Glomerular endothelial cell (primary cell): ENCODE results near the gene DET1. TPM values are rescaled to one million over a fixed set of nuclear protein-coding genes. Genes with fewer than 3 reads are reported as not detected.
"Not testable (repeated sequence)": the region's sequence is repeated elsewhere in the genome, so short reads cannot be mapped to it uniquely, and the experiment has no call there.

Source experiments
- DNase-seq: peaks from one replicate; pipeline ENCODE4 v3.0.0-alpha.2; 2011; ENCODE audit warnings: low read depth, low spot score; ENCODE audit errors: extremely low read depth
- total RNA-seq: library from RNA; depleted of rRNA; stranded (reverse); fragments of >200 nt; gene quantifications from 2 replicates; pipeline ENCODE4 v1.2.3, GENCODE V29; 2015

DET1 gene
- total RNA-seq, 1 donor from 2014 or later, result 5.0 TPM

- DNase-seq, result no peak
Measured at GRCh38 chr15:88504445-88504844, 42.0 kb downstream of the DET1 start.

GRCh38 chr15:88498996-88499395 is 47.5 kb downstream of the DET1 start:
- no peak for DNase-seq

- no peak for DNase-seq
Measured at GRCh38 chr15:88497109-88497765, 49.2 kb downstream of the DET1 start.

- no peak for DNase-seq
Measured at GRCh38 chr15:88493844-88494243, 52.6 kb downstream of the DET1 start.

- no peak for DNase-seq
Measured at GRCh38 chr15:88491158-88491557, 55.3 kb downstream of the DET1 start.

GRCh38 chr15:88490036-88490435 is 56.4 kb downstream of the DET1 start:
- no peak for DNase-seq

GRCh38 chr15:88489321-88489720 is 57.2 kb downstream of the DET1 start:
- no peak for DNase-seq

GRCh38 chr15:88487796-88488523 is 58.5 kb downstream of the DET1 start:
- no peak for DNase-seq

- no peak for DNase-seq
Measured at GRCh38 chr15:88487178-88487795, 59.2 kb downstream of the DET1 start.

GRCh38 chr15:88484682-88485331 is 61.7 kb downstream of the DET1 start:
- no peak for DNase-seq

- no peak for DNase-seq
Measured at GRCh38 chr15:88482263-88482662, 64.2 kb downstream of the DET1 start.

- DNase-seq, result no peak
Measured at GRCh38 chr15:88480981-88481380, 65.5 kb downstream of the DET1 start.

- DNase-seq, result no peak
Measured at GRCh38 chr15:88479169-88479568, 67.3 kb downstream of the DET1 start.

GRCh38 chr15:88477904-88478303 is 68.6 kb downstream of the DET1 start:
- no peak for DNase-seq

- DNase-seq, result no peak
Measured at GRCh38 chr15:88477126-88477525, 69.4 kb downstream of the DET1 start.

GRCh38 chr15:88476635-88477060 is 69.8 kb downstream of the DET1 start:
- DNase-seq, result no peak

GRCh38 chr15:88473661-88474293 is 72.7 kb downstream of the DET1 start:
- DNase-seq, result not testable (repeated sequence)

- DNase-seq, result no peak
Measured at GRCh38 chr15:88472225-88472624, 74.3 kb downstream of the DET1 start.

- DNase-seq, result no peak
Measured at GRCh38 chr15:88470625-88471372, 75.7 kb downstream of the DET1 start.

GRCh38 chr15:88469321-88469720 is 77.2 kb downstream of the DET1 start:
- DNase-seq, result no peak
